ENCODE data around the gene PDIK1L.

The PDIK1L gene

DNA sequence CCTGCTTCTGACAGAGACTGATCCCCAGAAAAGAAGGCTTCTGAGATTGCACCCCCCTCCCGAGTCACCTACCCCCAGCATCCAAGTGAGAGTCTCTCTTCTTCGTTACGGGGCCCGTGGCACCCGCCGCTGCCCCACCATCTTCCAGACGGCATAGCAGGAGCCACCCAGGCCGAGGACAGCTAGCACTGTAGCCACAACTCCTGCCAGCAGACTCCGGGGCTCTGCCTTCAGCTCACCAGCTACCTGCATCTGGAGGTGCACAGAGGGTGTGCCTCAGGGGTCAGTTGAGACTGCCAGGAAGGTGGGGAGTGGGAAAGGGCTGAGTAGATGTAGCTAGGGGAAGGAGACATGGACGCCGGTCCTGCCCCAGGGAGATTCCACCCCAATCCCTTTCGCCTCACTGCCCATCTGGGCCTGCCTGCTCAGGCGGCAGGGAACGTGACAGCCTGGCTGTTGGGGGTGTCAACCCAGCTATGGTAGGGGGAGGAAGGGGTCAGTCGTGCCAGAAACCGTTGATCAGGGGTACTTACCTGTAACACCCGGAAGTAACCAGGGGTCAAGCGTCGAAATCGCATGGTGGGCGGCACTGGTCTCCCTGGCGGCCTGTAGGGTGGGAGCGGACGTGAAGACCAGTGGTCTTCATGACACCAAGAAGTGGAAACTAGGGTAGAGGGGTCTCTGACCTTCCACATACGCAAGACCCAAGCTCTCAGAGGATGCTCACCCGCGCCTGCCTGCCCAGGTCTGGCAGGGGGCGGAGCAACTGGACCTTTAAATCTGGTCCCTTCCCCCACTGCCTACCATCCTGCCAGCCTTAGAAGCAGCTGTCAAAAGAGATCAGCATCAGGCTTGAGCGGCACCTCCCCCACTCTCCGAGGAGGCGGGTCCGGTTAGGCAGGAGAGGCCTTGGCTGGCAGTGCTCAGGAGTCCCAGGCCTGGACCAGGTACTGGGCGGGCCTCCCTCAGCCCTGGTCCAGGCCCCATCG is 59.8 kb downstream of the PDIK1L start, which contains the start of gene ZNF593OS:
Gene ZNF593OS, minus strand, starts transcription at position 749 of the 989 bp plus-strand sequence. Its CDS starts 171 bp downstream, at position 578.
- no peak for DNase-seq (ENCODE audit: low read depth)
